ENCODE measurements around the gene CUL1. TPM values are rescaled to one million over a fixed set of nuclear protein-coding genes. Genes with fewer than 3 reads are reported as not detected.

Gene CUL1
- total RNA-seq, 4 donors from 2014 or later, result 38.9 to 61.2 (median 49.4) TPM

DNA sequence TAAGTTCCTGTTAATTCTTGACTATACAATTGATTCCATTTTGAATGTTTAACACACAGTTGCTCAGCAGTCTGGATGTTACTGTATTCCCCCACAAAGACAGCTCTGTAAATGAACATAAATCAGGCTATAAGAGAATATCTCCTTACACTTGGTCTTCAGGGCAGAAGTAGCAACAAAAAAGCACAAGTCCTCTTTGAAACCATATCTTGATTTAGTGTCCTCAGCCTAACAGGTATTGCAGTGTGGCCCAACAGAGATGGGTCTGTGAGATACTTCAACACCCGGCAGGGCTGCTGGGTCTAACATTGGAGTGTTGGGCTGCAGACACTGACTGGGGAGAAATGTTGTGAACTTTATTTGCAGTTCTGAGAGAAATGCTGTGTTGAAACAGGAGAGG lies 75.8 kb downstream of the CUL1 start:
- intact Hi-C loops (cut with DNase I; ENCODE audit: low total_unique reads), result no loop called here
- Histone ChIP-seq H3K4me3 (no peak overlapping the region), H3K36me3 (no peaks in the 10 kb centered on the region), H3K4me1 (no peaks in the 10 kb centered on the region), H3K27me3 (no peaks in the 10 kb centered on the region), H3K9me3 (no peaks in the 10 kb centered on the region), H3K27ac (no peak overlapping the region)
- TF ChIP-seq, protein P1, sequence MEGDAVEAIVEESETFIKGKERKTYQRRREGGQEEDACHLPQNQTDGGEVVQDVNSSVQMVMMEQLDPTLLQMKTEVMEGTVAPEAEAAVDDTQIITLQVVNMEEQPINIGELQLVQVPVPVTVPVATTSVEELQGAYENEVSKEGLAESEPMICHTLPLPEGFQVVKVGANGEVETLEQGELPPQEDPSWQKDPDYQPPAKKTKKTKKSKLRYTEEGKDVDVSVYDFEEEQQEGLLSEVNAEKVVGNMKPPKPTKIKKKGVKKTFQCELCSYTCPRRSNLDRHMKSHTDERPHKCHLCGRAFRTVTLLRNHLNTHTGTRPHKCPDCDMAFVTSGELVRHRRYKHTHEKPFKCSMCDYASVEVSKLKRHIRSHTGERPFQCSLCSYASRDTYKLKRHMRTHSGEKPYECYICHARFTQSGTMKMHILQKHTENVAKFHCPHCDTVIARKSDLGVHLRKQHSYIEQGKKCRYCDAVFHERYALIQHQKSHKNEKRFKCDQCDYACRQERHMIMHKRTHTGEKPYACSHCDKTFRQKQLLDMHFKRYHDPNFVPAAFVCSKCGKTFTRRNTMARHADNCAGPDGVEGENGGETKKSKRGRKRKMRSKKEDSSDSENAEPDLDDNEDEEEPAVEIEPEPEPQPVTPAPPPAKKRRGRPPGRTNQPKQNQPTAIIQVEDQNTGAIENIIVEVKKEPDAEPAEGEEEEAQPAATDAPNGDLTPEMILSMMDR (IDR thresholded peaks at IDR 0.05), result no peak
- TF ChIP-seq POLR2A (IDR thresholded peaks at IDR 0.05), result no peak
- DNase-seq, result no peak

- no peak for DNase-seq
- Histone ChIP-seq H3K36me3 (no peaks in the 10 kb centered on the region), H3K27ac (no peak overlapping the region), H3K27me3 (no peaks in the 10 kb centered on the region), H3K4me1 (no peaks in the 10 kb centered on the region), H3K9me3 (no peaks in the 10 kb centered on the region), H3K4me3 (no peak overlapping the region)
- intact Hi-C loops (cut with DNase I; ENCODE audit: low total_unique reads), result no loop called here
- no peak for TF ChIP-seq POLR2A (IDR thresholded peaks at IDR 0.05)
- TF ChIP-seq, protein P1 (IDR thresholded peaks at IDR 0.05), result no peak
Measured at GRCh38 chr7:148782757-148783456, 84.2 kb downstream of the CUL1 start.

DNA sequence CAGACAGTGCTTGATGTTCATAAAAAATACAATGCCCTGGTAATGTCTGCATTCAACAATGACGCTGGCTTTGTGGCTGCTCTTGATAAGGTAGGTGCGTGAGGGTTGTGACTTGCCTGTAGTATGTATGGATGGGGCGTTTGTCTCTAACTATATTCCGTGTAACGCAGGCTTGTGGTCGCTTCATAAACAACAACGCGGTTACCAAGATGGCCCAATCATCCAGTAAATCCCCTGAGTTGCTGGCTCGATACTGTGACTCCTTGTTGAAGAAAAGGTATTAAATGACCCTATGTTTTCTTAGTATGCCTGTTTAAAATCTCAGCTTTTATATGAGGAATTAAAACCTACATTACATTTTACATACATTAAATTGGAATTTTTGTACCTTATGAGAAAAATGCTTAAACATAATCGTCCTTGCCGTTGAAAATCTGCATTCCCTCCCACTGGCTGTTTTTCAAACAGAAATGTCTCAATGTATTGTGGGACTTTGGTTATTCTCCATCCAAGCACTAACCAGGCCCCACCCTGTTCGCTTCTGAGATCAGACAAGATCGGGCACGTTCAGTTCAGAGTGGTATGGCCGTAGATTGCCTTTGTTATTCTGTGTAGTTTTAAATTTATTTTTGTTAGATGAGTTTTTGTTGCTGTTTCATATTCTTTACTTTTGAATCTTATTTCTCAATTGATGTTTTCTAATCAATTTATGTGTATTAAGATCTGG lies 85.3 kb downstream of the CUL1 start:
- Histone ChIP-seq H3K27me3 (no peaks in the 10 kb centered on the region), H3K4me1 (no peaks in the 10 kb centered on the region), H3K27ac (no peak overlapping the region), H3K4me3 (no peak overlapping the region), H3K9me3 (no peaks in the 10 kb centered on the region), H3K36me3 (no peaks in the 10 kb centered on the region)
- TF ChIP-seq, protein P1 (IDR thresholded peaks at IDR 0.05), result no peak
- TF ChIP-seq POLR2A (IDR thresholded peaks at IDR 0.05), result no peak
- intact Hi-C loops (cut with DNase I; ENCODE audit: low total_unique reads), result no loop called here
- DNase-seq, result no peak

DNA sequence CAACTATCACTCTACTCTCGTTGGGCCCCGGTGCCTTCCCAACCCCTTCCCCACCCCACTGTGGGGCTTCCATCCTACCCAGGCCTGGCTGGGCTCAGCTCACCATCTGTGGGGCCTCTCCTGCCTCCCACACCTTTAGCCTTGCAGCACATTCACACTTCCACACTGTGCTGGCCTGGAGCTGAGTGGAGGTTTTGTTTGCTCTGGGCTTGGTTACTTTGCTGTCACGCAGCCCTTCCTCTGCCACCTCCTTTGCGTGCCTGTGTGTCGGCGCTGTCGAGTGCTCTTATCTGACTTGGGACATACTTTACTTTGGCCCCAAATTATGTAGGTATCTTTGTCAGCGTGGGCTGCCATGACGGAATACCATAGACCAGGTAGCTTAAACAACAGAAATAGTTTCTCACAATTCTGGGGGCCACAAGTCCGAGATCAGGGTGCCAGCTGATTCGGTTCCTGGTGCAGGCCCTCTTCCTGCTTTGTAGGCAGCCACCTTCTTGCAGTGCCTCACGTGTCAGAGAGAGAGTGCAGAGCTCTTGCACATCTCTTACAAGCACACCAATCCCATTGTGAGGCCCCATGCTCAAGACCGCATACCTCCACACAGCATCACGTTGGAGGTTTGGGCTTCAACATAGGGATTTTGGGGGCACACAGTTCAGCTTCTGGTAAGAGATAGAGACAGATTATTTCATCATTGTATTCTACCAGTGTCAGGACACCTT lies 89.0 kb downstream of the CUL1 start:
- TF ChIP-seq, protein P1 (IDR thresholded peaks at IDR 0.05), result no peak
- TF ChIP-seq POLR2A (IDR thresholded peaks at IDR 0.05), result no peak
- Histone ChIP-seq H3K36me3 (no peaks in the 10 kb centered on the region), H3K9me3 (no peaks in the 10 kb centered on the region), H3K27me3 (no peaks in the 10 kb centered on the region), H3K4me3 (no peak overlapping the region), H3K27ac (no peak overlapping the region), H3K4me1 (no peaks in the 10 kb centered on the region)
- DNase-seq, result no peak
- intact Hi-C loops (cut with DNase I; ENCODE audit: low total_unique reads), result no loop called here

- H3K27ac ChIP-seq, result no peak overlapping the region
- peaks cover 0 to under 1% of the 10 kb centered on the region in 2 donors for H3K9me3 ChIP-seq
- H3K4me1 ChIP-seq, result no peaks in the 10 kb centered on the region
- no peak for DNase-seq
- H3K36me3 ChIP-seq, result no peaks in the 10 kb centered on the region
- no peak overlapping the region for H3K4me3 ChIP-seq
- no peaks in the 10 kb centered on the region for H3K27me3 ChIP-seq
- TF ChIP-seq, protein P1 (IDR thresholded peaks at IDR 0.05), result no peak
- no peak for TF ChIP-seq POLR2A (IDR thresholded peaks at IDR 0.05)
- intact Hi-C loops (cut with DNase I; ENCODE audit: low total_unique reads), result no loop called here
Measured at GRCh38 chr7:148789220-148789619, 90.5 kb downstream of the CUL1 start.

Measured in uterus (tissue), 4 donors.